Measurements from ENCODE around the gene STRN3.

Gene STRN3

GRCh38 chr14:31051511-31051910 is 25.3 kb upstream of the STRN3 start:
- TF ChIP-seq ZNF70 (CRISPR knock-in tag; IDR thresholded peaks at IDR 0.05) (no peak), CREB5 (CRISPR knock-in tag; IDR thresholded peaks at IDR 0.05; ENCODE audit: low read depth) (no peak), CSRNP3 (CRISPR knock-in tag; IDR thresholded peaks at IDR 0.05) (no peak), RARB (CRISPR knock-in tag; IDR thresholded peaks at IDR 0.05) (no peak), TOX (CRISPR knock-in tag; IDR thresholded peaks at IDR 0.05; ENCODE audit: borderline replicate concordance) (no peak), PPARA (CRISPR knock-in tag; IDR thresholded peaks at IDR 0.05; ENCODE audit: borderline replicate concordance) (no peak), PATZ1 (CRISPR knock-in tag; IDR thresholded peaks at IDR 0.05; ENCODE audit: borderline replicate concordance) (no peak), POU6F1 (CRISPR knock-in tag; IDR thresholded peaks at IDR 0.05; ENCODE audit: borderline replicate concordance, low read depth) (no peak), ZC3H10 (CRISPR knock-in tag; IDR thresholded peaks at IDR 0.05) (no peak), ZFP30 (CRISPR knock-in tag; IDR thresholded peaks at IDR 0.05) (no peak), TCF4 (CRISPR knock-in tag; IDR thresholded peaks at IDR 0.05; ENCODE audit: borderline replicate concordance) (no peak), ARNTL (CRISPR knock-in tag; IDR thresholded peaks at IDR 0.05; ENCODE audit: borderline replicate concordance, low read depth) (no peak), TSHZ2 (CRISPR knock-in tag; IDR thresholded peaks at IDR 0.05) (no peak), OSR1 (CRISPR knock-in tag; IDR thresholded peaks at IDR 0.05) (no peak), ISL1 (CRISPR knock-in tag; IDR thresholded peaks at IDR 0.05) (no peak)
- no peak for ATAC-seq

- no peak for TF ChIP-seq OSR1 (CRISPR knock-in tag; IDR thresholded peaks at IDR 0.05)
- no peak for ATAC-seq
Observed at GRCh38 chr14:31051023-31051422, 24.8 kb upstream of the STRN3 start.

GRCh38 chr14:31047503-31047902 is 21.3 kb upstream of the STRN3 start:
- no peak for ATAC-seq
- no peak for TF ChIP-seq CSRNP3 (CRISPR knock-in tag; IDR thresholded peaks at IDR 0.05)

GRCh38 chr14:31045501-31046080 is 19.4 kb upstream of the STRN3 start:
- ATAC-seq, result no peak
- TF ChIP-seq POU6F1 (CRISPR knock-in tag; IDR thresholded peaks at IDR 0.05; ENCODE audit: borderline replicate concordance, low read depth), result no peak
- TF ChIP-seq ZNF70 (CRISPR knock-in tag; IDR thresholded peaks at IDR 0.05), result no peak
- no peak for TF ChIP-seq SNAI2 (CRISPR knock-in tag; IDR thresholded peaks at IDR 0.05)

Measured in SK-N-SH treated with all-trans-retinoic acid at 6 μM for 48 hours (cell line).